ENCODE data around the gene VAV1. TPM values are rescaled to one million over a fixed set of nuclear protein-coding genes. Genes with fewer than 3 reads are reported as not detected.

Gene VAV1
- total RNA-seq, 1 experiment from 2014 or later = 0.83 TPM

GRCh38 chr19:6821639-6822310, 49.3 kb downstream of the VAV1 start (continued):
- no peak for TF ChIP-seq E2F1 (CRISPR knock-in tag; IDR thresholded peaks at IDR 0.05)

GRCh38 chr19:6822311-6822670, 49.8 kb downstream of the VAV1 start:
- ATAC-seq (no peak), DNase-seq (ENCODE audit: low spot score) (no peak)
- POLR2A ChIA-PET = no interaction called here
- Mint-ChIP-seq H3K27me3 (ENCODE audit: low read depth) (peaks cover 15% of the 10 kb centered on the region), H3K36me3 (peaks cover 45% of the 10 kb centered on the region), H3K4me3 (no peak overlapping the region), H3K27ac (no peak overlapping the region), H3K4me1 (no peaks in the 10 kb centered on the region), H3K9me3 (peaks cover 50% of the 10 kb centered on the region)
- CTCF ChIA-PET = interaction anchor here (1.6 kb wide), 1 partner anchor 41 kb away, joined by 6 read pairs; no protein-coding TSS in a partner anchor
- TF ChIP-seq ZMAT4 (CRISPR knock-in tag; IDR thresholded peaks at IDR 0.05) = no peak
- TF ChIP-seq AFF4 (CRISPR knock-in tag; IDR thresholded peaks at IDR 0.05; ENCODE audit: borderline replicate concordance) = no peak
- no peak for TF ChIP-seq ZNF416 (CRISPR knock-in tag; IDR thresholded peaks at IDR 0.05)
- no peak for TF ChIP-seq JUN (CRISPR knock-in tag; IDR thresholded peaks at IDR 0.05)
- no peak for TF ChIP-seq SP1 (CRISPR knock-in tag; conservative IDR thresholded peaks at IDR 0.05)
- TF ChIP-seq HMGXB4 (CRISPR knock-in tag; IDR thresholded peaks at IDR 0.05) = no peak
- TF ChIP-seq ZSCAN18 (CRISPR knock-in tag; IDR thresholded peaks at IDR 0.05) = no peak
- TF ChIP-seq FOXP4 (CRISPR knock-in tag; IDR thresholded peaks at IDR 0.05) = no peak
- TF ChIP-seq NFYB (CRISPR knock-in tag; conservative IDR thresholded peaks at IDR 0.05; ENCODE audit: low read depth) = no peak
- no peak for TF ChIP-seq ZNF121 (CRISPR knock-in tag; IDR thresholded peaks at IDR 0.05)
- TF ChIP-seq ZNF532 (CRISPR knock-in tag; IDR thresholded peaks at IDR 0.05; ENCODE audit: borderline replicate concordance) = no peak
